ENCODE data around the gene APOL2. TPM values are rescaled to one million over a fixed set of nuclear protein-coding genes. Genes with fewer than 3 reads are reported as not detected.

The APOL2 gene
- total RNA-seq, 1 donor from 2014 or later = 12.8 TPM

DNA sequence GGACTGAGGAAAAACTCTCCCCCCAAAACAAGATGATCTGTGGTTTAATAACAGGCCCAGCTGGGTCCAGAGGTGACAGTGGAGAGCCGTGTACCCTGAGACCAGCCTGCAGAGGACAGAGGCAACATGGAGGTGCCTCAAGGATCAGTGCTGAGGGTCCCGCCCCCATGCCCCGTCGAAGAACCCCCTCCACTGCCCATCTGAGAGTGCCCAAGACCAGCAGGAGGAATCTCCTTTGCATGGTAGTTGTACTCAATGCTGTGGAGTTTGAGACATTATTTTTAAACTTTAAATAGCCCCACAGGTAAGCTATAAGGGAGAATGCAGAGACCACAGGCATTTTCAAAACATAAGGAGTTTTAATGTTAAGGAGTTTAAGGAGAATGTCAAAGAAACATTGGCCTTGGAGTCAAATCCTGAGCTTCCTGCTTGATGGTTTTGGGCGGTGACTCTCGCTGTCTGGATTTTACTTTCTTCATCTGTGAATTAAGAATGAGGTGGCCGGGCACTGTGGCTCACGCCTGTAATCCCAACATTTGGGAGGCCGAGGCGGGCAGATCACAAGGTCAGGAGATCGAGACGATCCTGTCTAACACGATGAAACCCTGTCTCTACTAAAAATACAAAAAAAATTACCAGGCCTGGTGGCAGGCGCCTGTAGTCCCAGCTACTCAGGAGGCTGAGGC is 20.4 kb upstream of the APOL2 start:
- no peaks in the 10 kb centered on the region for H3K36me3 ChIP-seq
- H3K27me3 ChIP-seq = no peaks in the 10 kb centered on the region
- H3K79me2 ChIP-seq (ENCODE audit: low read depth) = no peaks in the 10 kb centered on the region
- H3K9me3 Mint-ChIP-seq = no peaks in the 10 kb centered on the region
- peak overlapping the region; percentile 26 for H3K4me3 ChIP-seq
- peak overlapping the region; percentile 100 for H3K27ac Mint-ChIP-seq
- DNase-seq (ENCODE audit: low spot score) = no peak
- H3K27ac ChIP-seq = peak overlapping the region; percentile 60
- H3K27me3 Mint-ChIP-seq (ENCODE audit: insufficient read depth, low read depth) = peaks cover 9% of the 10 kb centered on the region
- peak overlapping the region; percentile 78 for H3K4me3 Mint-ChIP-seq
- H3K9ac ChIP-seq = no peak overlapping the region
- H2AFZ ChIP-seq (replicated peaks) = peak overlapping the region; percentile 68
- peaks cover 78% of the 10 kb centered on the region for H3K4me1 Mint-ChIP-seq
- H4K20me1 ChIP-seq (ENCODE audit: low read depth) = no peaks in the 10 kb centered on the region
- H3K4me1 ChIP-seq = peaks cover 41% of the 10 kb centered on the region
- no peaks in the 10 kb centered on the region for H3K9me3 ChIP-seq (ENCODE audit: low read depth)
- peak overlapping the region; percentile 74 for H3K4me2 ChIP-seq
- peaks cover 1% of the 10 kb centered on the region for H3K36me3 Mint-ChIP-seq
- TF ChIP-seq, protein P1, sequence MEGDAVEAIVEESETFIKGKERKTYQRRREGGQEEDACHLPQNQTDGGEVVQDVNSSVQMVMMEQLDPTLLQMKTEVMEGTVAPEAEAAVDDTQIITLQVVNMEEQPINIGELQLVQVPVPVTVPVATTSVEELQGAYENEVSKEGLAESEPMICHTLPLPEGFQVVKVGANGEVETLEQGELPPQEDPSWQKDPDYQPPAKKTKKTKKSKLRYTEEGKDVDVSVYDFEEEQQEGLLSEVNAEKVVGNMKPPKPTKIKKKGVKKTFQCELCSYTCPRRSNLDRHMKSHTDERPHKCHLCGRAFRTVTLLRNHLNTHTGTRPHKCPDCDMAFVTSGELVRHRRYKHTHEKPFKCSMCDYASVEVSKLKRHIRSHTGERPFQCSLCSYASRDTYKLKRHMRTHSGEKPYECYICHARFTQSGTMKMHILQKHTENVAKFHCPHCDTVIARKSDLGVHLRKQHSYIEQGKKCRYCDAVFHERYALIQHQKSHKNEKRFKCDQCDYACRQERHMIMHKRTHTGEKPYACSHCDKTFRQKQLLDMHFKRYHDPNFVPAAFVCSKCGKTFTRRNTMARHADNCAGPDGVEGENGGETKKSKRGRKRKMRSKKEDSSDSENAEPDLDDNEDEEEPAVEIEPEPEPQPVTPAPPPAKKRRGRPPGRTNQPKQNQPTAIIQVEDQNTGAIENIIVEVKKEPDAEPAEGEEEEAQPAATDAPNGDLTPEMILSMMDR (IDR thresholded peaks at IDR 0.05) = no peak
- TF ChIP-seq EZH2phosphoT487 (IDR thresholded peaks at IDR 0.05) (no peak), EZH2 (IDR thresholded peaks at IDR 0.05) (no peak)
- peaks cover 26% of the 10 kb centered on the region for H3F3A ChIP-seq (ENCODE audit: low read depth)

DNA sequence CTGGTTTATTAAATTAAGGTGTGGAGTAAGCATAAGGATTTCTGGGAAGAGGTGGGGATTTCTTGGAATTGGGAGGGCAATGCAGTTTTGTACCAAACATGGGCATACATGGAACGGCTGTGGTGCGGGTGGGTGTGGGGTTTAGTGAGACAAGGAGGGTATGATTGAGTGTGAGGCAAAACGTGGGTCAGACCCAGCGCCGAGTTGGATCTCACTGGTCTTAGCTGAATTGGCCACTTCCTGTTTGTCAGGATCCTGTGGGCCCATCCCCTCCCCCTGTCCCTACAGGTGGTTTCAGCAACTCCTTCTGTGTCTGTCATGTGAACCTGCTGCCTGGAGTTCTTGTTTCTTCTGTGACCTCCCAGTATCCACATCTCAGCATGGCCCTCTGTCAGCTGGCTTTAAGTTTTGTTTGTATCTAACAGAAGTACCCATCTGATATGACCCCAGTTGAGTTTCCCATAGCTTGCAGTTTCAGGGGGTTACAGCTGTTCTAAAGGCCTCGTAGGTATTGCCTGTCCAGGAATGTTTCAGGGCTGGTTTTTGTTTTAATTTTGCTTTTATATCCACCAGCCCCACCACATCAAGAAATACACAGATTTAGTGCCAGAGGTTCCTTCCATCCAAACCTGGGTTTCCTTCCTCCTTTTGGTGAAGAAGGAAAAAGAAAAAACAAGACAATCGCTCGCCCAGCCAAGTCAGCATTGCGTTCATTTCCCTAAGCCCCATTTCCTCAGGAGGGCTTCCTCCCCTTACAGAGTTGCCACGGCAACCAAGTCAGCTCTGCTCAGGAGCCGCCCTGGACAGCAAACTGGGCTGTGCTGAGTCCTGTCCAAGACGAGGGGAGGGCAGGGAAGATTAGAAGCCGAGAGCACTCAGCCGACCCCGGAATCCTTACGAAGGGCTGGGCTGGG is 19.6 kb upstream of the APOL2 start:
- peak; percentile 85 for DNase-seq (ENCODE audit: low spot score)
- Histone ChIP-seq H3K79me2 (ENCODE audit: low read depth) (no peaks in the 10 kb centered on the region), H2AFZ (replicated peaks) (peak overlapping the region; percentile 68), H3K9me3 (ENCODE audit: low read depth) (no peaks in the 10 kb centered on the region), H3F3A (ENCODE audit: low read depth) (peaks cover 26% of the 10 kb centered on the region), H3K27me3 (no peaks in the 10 kb centered on the region), H3K27ac (peak overlapping the region; percentile 60), H3K9ac (no peak overlapping the region), H3K4me1 (peaks cover 42% of the 10 kb centered on the region), H3K36me3 (no peaks in the 10 kb centered on the region), H3K4me3 (peak overlapping the region; percentile 26), H4K20me1 (ENCODE audit: low read depth) (no peaks in the 10 kb centered on the region), H3K4me2 (peak overlapping the region; percentile 74)
- Mint-ChIP-seq H3K4me3 (peak overlapping the region; percentile 78), H3K27ac (peak overlapping the region; percentile 100), H3K36me3 (no peaks in the 10 kb centered on the region), H3K4me1 (peaks cover 76% of the 10 kb centered on the region), H3K27me3 (ENCODE audit: insufficient read depth, low read depth) (peaks cover 9% of the 10 kb centered on the region), H3K9me3 (no peaks in the 10 kb centered on the region)
- no peak for TF ChIP-seq EZH2 (IDR thresholded peaks at IDR 0.05)
- no peak for TF ChIP-seq EZH2phosphoT487 (IDR thresholded peaks at IDR 0.05)
- TF ChIP-seq, protein P1 (IDR thresholded peaks at IDR 0.05) = no peak

DNA sequence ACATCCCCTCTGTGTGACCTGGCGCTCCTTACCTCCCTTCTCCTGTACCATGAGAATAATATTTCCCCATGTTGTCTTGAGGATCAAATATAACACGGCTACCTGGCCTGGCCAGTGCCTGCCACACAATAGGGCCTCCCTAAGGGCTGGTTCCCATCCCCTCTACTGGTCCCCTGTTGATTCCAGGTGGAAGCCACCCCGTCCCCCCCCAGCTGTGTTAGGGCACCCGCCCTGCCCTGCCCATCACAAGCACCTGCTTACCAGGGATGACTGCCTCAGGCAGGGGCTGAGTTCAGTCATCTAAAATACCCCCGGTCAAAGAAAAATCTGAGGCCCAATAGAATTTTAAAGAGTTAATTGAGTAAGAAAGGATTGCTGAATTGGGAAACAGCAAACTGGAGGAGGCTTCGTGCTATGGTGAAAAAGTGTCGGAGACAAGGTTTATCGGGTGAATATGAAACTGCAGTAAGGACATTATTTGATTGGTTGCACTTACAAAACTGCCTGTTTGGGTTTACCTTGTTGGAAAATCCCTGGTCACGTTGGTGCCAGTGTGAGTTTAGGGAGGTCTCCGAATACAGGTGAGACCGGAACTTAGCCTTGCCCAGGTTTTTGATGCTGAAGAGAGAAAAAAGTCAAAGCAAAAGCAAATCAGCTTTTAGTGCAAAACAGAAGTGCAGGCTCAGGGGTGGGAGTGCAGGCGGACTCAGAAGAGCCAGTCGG is 18.8 kb upstream of the APOL2 start:
- peaks cover 71% of the 10 kb centered on the region for H3K4me1 Mint-ChIP-seq
- TF ChIP-seq, protein P1 (IDR thresholded peaks at IDR 0.05) = no peak
- no peak for TF ChIP-seq EZH2phosphoT487 (IDR thresholded peaks at IDR 0.05)
- TF ChIP-seq EZH2 (IDR thresholded peaks at IDR 0.05) = no peak

More for the DNA sequence above, 18.8 kb upstream of the APOL2 start:
- no peaks in the 10 kb centered on the region for H4K20me1 ChIP-seq (ENCODE audit: low read depth)
- peak overlapping the region; percentile 56 for H3K27ac ChIP-seq
- no peaks in the 10 kb centered on the region for H3K79me2 ChIP-seq (ENCODE audit: low read depth)
- no peaks in the 10 kb centered on the region for H3K36me3 ChIP-seq
- Mint-ChIP-seq H3K36me3 (no peaks in the 10 kb centered on the region), H3K27me3 (ENCODE audit: insufficient read depth, low read depth) (peaks cover 9% of the 10 kb centered on the region), H3K27ac (peak overlapping the region; percentile 100), H3K9me3 (no peaks in the 10 kb centered on the region), H3K4me3 (peak overlapping the region; percentile 78)
- no peak overlapping the region for H3K9ac ChIP-seq
- no peaks in the 10 kb centered on the region for H3K9me3 ChIP-seq (ENCODE audit: low read depth)
- H2AFZ ChIP-seq (replicated peaks) = peak overlapping the region; percentile 37
- H3K4me2 ChIP-seq = peak overlapping the region; percentile 74
- no peak for DNase-seq (ENCODE audit: low spot score)
- H3K4me1 ChIP-seq = peaks cover 42% of the 10 kb centered on the region
- H3K4me3 ChIP-seq = no peak overlapping the region
- H3F3A ChIP-seq (ENCODE audit: low read depth) = peaks cover 26% of the 10 kb centered on the region
- H3K27me3 ChIP-seq = no peaks in the 10 kb centered on the region

Measured in neural progenitor cell (in vitro differentiated cells).